HG03097 (cell line): ENCODE measurements around the gene CABLES1.
A peak's percentile ranks its signal among the peaks of the same experiment; 100 is the strongest.
"Not testable (repeated sequence)": the region's sequence is repeated elsewhere in the genome, so short reads cannot be mapped to it uniquely, and the experiment has no call there.

Experiments
- ATAC-seq: cut with Tn5 transposase; IDR thresholded peaks from one replicate; pipeline ENCODE4 v1.9.1; 2021; ENCODE audit not compliant: unreplicated experiment, low FRiP score

Gene CABLES1

DNA sequence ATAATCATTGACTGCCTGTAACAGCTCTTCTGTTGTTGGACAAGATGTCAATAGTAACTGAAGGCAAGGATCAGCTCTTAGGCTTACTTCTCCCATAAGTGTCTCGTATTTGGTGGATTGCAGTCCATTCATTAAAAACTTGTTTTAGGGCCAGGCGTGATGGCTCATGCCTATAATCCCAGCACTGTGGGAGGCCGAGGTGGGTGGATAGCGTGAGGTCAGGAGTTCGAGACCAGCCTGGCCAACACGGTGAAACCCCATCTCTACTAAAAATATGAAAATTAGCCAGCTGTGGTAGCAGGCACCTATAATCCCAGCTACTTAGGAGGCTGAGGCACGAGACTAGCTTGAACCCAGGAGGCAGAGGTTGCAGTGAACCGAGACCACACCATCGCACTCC, 26.1 kb upstream of the CABLES1 start:
- not testable (repeated sequence) for ATAC-seq

DNA sequence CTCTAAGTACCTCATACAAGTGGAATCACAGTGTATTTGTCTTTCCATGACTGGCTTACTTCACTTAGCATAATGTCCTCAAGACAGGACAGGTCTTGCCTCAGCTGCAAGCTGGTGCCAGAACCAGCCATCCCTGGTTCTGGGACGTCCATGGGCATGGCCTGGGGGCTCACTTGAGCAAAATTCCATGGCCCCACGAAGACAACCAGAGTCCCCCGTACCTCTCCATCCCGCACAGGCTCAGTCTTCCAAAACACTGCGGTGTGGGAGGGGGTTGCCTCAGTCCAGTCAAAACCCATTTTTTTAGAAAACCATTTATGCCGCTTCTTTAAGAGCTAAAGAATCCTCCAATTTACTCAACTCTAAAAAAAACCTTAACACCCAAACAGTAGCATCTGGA, 21.7 kb upstream of the CABLES1 start:
- no peak for ATAC-seq

DNA sequence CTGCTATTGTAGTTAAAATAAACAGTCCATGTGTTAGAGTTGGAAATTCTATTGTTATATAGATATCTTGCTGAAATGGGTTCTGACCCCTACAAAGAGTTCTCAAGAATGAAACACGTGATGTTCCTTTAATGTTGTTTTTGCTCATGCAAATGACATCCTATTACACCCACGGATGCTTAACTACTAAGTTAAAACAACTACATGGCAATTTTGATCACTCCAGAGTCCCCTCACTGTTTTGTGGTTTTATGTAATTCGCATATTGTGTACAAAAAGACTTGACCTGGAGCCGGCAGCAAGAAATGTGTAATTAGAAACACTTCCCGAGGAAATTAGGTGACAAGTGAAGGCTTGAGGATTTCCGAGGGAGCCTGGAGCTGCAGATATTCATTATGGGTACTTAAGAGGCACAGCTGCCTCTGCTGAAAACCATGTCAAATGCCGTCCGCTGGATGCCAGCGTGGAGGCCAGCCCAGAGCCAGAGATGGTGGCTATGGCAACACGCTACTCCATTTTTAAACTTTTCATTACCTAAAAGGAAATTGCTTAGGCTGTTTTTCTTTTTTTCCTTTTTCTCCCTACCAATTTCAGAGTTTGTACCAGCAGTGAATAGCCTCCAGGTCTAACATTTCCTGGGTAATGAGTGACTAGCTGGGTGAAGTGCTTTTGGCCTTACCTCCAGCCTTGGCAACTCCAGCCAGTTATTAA, 21.0 kb upstream of the CABLES1 start:
- ATAC-seq, result no peak

DNA sequence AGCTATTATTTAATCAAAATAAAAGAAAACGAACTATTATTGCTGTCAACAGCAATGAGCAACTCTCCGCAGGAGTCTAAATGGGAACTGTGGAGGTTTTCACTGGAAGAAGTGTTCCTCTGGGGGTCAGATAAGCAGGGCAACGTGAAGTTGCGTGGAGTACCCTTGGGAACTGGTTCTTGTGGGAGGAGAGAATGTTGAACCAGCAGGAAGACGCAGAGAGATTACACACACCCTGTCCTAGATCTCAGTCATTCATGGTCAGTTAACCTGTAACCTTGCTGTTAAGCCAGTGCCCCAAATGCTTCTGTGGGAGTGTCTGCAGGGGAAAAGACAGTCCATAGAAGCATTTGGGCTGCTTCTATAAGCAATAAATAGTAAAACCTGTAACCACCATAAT, 20.4 kb upstream of the CABLES1 start:
- no peak for ATAC-seq

DNA sequence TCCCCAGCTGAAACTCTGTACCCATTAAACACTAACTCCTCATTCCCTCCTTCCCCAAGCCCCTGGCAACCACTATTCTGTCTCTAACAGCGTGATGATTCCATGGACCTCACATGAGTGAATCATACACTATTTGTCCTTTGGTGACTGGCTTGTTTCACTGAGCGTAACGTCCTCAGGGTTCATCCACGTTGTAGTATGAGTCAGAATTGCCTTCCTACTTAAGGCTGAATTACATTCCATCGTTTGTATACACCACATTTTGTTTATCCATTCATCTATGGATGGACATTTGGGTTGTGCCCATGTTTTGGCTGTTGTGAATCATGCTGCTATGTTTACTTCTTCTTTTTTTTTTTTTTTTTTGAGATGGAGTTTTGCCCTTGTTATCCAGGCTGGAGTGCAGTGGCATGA, 19.6 kb upstream of the CABLES1 start:
- ATAC-seq, result no peak

DNA sequence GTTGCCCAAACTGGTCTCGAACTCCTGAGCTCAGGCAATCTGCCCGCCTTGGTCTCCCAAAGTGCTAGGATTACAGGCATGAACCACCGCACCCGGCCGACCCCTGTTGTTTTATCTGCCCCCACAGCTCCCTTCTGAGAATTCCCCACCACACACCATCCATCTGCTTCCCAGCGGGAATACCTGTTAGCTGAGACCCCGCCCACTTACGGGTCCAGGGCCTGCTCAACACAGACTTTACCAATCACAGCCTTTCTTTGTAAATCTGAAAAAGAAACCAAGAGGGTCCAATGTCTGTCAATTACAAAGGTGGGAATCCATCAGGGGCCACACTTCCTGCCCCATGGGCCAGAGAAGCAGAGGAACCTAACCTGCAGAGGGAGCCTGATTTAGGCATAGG, 14.2 kb upstream of the CABLES1 start:
- ATAC-seq, result no peak

DNA sequence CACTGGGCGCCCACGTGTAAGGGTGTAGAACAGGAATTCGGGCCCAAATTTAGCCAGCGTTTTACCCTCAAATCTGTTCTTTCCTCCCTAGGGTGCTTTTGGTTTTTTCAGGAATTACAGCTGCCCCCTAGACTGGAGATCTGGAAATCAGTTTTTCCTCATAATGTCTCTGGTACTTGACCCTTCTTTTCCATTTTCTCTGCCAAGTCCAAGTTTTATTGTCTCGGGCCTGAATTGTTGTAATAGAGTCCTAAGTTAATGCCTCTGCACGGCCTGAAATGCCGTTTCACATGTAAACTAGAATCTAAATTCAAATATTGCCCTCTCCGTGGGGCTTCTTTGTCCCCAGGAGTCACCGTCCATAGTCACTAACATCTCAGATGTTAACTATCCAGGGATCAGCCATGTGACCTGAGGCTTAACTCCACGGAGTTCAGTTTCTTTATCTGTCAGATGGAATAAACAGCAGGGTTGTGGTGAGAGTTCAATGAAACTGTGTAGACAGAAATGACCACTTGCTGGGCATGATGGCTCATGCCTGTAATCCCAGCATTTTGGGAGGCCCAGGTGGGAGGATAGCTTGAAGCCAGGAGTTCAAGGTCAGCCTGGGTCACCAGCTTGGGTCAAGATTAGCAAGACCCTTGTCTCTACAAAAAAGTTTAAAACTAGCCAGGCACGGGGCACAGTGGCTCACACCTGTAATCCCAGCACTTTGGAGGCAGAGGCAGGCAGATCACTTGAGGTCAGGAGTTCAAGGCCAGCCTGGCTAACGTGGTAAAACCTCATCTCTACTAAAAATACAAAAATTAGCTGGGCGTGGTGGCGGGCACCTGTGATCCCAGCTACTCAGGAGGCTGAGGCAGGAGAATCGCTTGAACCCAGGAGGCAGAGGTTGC, 12.7 kb upstream of the CABLES1 start:
- no peak for ATAC-seq

DNA sequence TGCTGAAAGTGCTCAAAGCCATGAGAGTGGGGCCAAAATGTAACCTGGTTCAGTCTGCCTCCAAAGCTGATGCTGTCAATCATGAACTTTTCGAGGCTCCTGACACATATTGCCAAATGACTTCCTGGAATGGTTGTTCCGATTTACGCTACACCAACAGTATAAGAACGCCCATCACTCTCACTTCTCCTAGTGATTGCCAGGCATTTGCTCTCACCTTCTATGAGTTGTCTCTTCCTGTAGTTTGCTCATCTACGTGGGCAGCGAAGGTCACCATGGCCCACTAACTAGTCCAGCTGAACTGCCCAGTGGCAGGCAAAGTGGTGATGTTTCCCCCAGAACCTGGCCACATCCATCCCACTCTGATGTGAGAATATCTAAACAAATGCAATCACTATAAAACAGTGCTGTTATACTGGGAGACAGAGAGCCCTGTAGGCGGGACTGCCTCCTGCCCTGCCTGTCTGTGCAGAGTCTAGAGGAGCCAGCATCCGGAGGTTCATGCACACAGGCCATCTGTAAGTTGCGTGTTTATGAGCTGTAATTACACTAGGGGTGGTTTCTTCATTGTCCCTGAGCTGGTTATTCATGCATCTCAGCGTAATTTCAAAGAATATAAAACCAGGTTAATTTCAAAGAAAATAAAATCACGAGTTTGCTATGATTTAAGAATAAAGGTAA, 8.8 kb upstream of the CABLES1 start:
- ATAC-seq, result no peak

DNA sequence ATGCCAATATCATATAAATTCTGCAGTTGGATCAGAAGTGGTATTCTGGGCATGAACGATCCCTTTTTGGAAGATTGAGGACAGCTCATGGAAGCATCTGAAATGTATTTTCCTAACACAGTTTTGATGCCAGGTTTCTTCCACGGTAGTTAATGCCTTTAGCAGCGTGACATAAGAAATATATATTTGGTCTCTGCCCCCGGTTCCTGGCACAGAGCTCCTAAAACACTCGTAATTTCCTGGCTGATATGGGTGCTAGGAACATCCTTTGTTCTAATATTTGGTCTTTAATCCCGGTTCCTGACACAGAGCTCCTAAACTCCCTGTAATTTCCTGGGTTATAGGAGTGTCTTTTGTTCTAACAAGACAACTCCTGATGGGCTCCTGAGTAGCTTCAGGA, 8.2 kb upstream of the CABLES1 start:
- ATAC-seq, result no peak

DNA sequence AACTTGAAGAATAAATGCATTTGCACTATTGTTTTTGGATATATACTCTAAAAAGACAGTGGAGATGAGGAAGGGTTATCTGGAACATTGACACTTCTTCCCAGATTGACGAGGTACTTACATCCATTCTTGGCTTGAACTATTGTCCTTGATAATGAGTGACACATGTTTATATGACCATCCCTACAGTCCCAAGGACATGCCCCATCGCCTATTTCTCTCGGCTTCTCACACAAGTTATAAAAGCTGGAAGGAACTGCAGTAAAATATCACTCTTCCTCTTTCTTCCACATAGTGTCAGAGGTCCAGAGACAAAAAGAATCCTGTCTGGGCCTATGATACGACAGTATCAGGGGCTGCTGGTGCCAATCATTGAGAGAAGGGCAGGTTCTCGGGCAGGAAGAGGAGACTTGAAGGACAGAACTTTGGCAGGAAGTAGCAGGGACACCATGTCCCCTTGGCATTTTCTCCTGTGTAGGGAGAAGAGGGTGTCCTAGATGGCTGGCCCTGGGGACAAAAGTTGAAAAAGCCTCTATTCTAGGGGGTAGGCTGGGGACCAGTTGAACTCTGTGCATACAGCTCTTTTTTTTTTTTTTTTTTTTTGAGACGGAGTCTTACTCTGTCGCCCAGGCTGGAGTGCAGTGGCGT, 5.8 kb upstream of the CABLES1 start:
- no peak for ATAC-seq

DNA sequence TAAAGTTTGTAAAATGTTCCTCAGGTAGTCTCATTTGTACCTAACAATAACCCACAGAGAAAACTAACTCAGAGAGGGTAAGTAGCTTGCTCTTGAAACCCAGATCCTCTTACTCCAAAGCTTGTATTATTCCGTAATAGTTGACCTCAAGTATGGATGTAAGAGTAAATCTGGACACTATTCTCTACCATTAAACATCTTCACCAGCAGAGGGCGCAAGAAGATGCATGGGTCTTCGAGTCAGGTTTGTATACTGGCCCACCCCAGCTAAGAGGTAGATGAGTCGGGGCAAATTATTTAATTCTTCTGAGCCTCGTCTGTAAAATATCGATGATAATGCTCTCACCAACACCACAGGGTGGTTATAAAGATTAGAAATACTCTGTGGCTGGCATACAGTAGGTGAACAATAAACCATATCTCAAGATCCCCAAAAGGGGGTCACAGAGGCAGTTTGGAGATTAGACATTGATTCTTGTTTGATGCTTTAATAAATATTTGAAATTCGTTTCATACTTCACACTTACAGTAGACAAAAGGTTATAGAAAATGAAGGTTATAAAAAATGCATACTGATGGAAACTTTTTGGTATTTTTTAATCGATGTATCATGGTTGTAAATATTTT, 3.5 kb upstream of the CABLES1 start:
- ATAC-seq, result no peak

DNA sequence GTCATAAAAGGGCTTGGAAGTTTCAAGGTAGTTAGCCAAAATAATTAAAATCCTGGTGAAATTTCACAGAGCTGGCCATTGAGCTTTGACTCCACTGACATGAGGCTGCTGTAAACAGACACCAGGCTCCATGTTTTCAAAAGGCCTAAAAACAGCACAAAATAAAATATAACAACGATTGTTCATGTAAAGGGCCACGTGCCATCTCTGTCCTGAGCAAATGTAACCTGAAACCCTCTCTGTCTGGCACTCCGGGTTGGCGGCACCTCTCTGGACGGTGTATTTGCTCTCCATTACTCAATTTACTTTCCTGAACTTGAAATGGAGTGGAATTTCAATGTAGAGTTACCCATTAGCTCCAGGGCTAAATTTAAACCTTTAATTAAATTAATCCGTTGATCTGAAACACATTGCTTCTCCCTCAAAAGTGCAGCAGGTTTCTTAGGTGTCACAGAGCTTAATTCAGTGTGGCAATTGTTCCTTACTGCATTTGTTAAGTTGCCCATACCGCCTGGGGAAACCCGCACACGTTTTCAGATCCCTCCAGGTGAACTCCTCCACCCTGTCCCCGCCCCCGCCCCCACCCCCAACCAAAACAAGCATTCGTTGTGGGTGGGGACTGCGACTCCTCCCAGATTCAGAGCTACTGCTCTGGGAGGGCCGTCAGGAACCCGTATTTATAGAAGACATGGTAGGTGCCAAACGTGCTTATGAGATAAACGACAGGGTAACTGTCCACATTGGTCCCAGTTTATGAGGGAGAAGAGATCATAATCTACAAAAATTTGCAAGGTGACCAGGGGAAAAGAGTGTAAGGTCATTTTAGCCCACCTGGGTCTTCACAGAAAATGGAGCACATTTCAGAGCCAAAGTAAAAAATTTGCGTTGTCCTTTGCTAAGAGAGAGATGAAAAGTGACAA, 1.2 kb upstream of the CABLES1 start:
- no peak for ATAC-seq

DNA sequence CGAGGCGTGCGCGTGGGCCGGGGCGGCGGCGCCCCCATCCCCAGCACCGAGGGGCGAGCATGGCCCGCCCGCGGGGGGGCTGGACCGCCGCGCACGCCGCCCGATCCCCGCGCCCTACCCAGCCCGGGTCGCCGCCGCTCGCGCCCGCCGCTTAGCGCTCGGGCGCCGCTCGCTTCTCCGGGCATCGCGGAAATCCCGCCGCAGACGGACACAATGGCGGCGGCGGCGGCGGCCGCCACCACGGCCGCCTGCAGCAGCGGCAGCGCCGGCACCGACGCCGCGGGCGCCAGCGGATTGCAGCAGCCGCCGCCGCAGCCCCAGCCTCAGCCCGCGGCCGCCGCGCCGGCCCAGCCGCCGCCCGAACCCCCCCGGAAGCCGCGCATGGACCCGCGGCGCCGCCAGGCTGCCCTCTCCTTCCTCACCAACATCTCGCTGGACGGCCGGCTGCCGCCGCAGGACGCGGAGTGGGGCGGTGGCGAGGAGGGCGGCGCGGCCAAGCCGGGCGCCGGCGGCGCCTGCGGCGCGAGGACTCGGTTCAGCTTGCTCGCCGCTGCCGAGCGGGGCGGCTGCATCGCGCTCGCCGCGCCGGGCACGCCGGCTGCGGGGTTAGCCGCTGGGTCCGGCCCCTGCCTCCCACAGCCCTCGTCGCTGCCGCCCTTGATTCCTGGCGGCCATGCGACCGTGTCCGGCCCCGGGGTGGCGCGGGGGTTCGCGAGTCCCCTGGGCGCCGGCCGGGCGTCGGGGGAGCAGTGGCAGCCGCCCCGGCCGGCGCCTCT, 453 bp downstream of the CABLES1 start:
- peak; percentile 32 for ATAC-seq

DNA sequence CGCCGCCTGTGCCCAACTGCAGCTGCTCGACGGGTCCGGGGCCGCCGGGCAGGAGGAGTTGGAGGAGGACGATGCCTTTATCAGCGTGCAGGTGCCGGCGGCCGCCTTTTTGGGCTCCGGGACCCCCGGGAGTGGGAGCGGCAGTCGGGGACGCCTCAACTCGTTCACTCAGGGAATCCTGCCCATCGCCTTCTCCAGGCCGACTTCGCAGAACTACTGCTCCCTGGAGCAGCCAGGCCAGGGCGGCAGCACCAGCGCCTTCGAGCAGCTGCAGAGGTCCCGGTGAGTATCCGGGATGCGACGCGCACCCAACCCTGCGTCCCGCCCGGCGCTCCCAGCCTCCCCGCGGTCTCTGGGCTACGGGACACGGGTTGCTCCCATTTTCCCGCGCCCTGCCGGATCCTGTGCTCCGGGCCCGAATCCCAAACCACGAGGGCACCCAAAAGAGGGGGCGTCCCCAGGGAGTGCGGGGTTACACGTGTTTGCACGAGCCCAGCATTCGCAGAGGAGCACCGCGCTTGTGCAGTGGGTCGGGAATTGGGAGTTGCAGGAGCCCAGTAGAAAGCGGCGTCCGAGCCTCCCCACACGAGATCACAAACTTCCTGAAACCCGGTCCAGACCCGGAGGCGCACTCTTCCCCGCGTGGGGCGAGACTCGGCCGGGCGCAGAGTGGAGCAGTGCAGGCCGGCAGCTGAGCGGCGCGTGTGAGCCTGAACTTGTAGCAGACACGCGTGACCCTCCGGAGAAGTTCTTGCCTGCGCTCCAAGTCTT, 1.2 kb downstream of the CABLES1 start:
- no peak for ATAC-seq

DNA sequence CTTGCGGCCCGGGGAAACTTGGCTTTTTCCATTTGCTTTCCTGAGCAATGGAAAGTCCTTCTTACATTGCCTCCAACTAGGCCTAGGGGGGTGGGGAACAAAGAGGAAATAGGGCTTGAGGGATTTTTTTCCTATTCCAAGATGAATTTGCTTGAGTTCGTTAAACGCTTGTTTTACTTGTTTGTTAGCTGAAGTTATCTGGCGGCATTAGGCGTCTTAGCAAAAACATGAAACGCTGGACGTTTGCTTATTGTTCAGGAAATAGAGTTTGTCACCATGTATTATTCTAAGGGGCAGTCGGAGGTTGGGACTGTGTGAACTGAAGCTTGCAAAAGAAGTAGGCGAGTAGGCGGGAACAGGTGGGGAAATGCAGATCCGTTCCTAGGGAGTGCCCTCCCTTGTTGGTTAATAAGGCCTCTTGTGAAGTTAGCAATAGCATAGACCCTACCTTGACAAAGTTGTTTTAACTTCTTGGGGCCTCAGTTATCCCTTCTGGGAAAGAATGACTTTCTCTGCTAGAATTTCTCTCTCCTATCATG, 1.9 kb downstream of the CABLES1 start:
- ATAC-seq, result no peak

DNA sequence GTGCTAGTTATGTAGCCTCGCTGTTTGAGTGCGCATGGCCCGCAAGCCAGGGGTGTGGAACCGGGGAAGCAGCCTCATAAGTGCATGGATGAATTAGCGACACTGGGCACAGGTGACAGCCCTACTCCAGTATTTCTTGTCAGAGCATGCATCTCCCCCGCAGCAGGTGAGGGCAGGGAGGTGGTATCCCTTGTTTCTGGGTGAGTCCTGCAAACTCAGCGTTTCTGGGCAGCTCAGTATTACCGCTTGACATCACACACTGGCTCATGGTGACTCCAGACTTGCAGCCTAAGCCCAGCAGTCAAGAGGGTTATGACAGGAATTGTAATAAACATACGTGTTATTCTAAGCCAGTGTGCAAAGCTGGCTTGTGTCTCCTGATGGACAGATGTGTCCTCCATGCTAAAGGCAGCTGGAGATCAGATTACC, 2.5 kb downstream of the CABLES1 start:
- no peak for ATAC-seq

DNA sequence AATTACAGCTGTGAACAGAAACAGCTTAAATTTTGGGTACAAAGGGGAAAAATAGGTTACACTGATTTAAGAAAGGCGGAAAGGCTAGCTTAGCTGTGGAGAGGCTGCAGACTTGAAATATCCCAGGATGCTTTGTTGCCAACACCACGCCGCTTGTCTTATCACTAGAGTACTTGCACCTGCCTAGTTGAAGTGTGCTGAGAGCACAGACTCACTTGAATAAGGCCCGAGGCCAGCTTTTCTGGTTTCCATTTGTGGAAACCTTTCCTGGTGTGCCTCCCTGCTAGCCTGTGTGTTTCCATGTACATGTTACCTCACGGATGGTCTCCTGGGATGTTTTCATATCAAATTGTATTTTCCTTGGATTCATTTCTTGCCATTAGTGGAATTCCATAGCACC, 3.2 kb downstream of the CABLES1 start:
- no peak for ATAC-seq
